Psoas muscle (tissue), 8 donors: ENCODE results near the gene GRIN3A. TPM values are rescaled to one million over a fixed set of nuclear protein-coding genes. Genes with fewer than 3 reads are reported as not detected.

Experiments used
- ATAC-seq, 4 donors: fragments of 200-7000 bp; cut with Tn5 transposase; one replicate each; pipeline ENCODE4 v1.9.1; 2020; ENCODE audit warnings: moderate library complexity in 3 of 4, mild to moderate bottlenecking in 2 of 4
- DNase-seq, 2 donors: peaks; one replicate each; pipeline ENCODE4 v3.0.0-alpha.2; 2020
- H3K27ac ChIP-seq: fragments of 200-600 bp; one replicate; pipeline ENCODE4 v1.8.0; 2022
- H3K27me3 ChIP-seq, 3 donors: fragments of 200-600 bp in 1 of 3; one replicate each; pipeline versions ENCODE4 v1.6.1 to v1.8.0; 2013 to 2022; ENCODE audit warnings: low read length in 2 of 3, mild to moderate bottlenecking in 2 of 3, moderate library complexity in 1 of 3; ENCODE audit not compliant: insufficient read depth in 3 of 3
- H3K36me3 ChIP-seq, 2 donors: fragments of 200-600 bp in 1 of 2; one replicate each; pipeline versions ENCODE4 v1.6.1 to v1.8.0; 2013 to 2022; ENCODE audit warnings: low read depth in 1 of 2, mild to moderate bottlenecking in 1 of 2, moderate library complexity in 1 of 2; ENCODE audit not compliant: insufficient read depth in 1 of 2
- H3K4me1 ChIP-seq: fragments of 200-600 bp; one replicate; pipeline ENCODE4 v1.8.0; 2022
- H3K4me3 ChIP-seq: fragments of 200-600 bp; one replicate; pipeline ENCODE4 v1.8.0; 2022; ENCODE audit warnings: mild to moderate bottlenecking
- H3K9me3 ChIP-seq: fragments of 200-600 bp; one replicate; pipeline ENCODE4 v1.8.0; 2022
- WGBS, 3 donors: extraction: QIAGEN DNeasy Blood & Tissue Kit; methylation state at CpG; one replicate each; pipeline versions ENCODE4 v1.1.6 to v1.1.7; 2013; 5-methylcytosine and 5-hydroxymethylcytosine counted together
- intact Hi-C, 2 donors: fragments of 100-400 bp; cut with DNase I; formaldehyde crosslinking; loops; one replicate each; pipeline versions ENCODE4 v1.11.0 to v1.14.2; 2022
- polyA plus RNA-seq, 3 donors: library from polyadenylated mRNA; stranded (reverse); fragments of 200-250 nt; gene quantifications; one replicate each; pipeline ENCODE4 v1.2.3, GENCODE V29; 2013
- total RNA-seq, 4 donors: library from RNA; stranded (reverse); fragmentation: NEBNext Ultra II Directional in 2 of 4; extraction: Animal tissue kit (Norgen Biotek cat#: 25700) in 2 of 4; gene quantifications; one replicate each; pipeline versions ENCODE4 v1.2.1 to v1.2.4, GENCODE V29; 2021 to 2023
- TF ChIP-seq, protein P1 (sequence below): fragments of 200-600 bp; IDR thresholded peaks from one replicate; pipeline ENCODE4 v1.8.0; 2022; ENCODE audit warnings: antibody characterized with exemption
- donor health status: healthy with polysubstance abuse.
- donor health status: DM: no; HTN: no; CAD: no; lungs with moderate emphysema.
- donor health status: Bipolar disorder and iron deficiency.
- donor health status: healthy.
- donor health status: DM: yes; HTN: yes; CAD: no.
- donor health status: DM: no; HTN: no; CAD: no.
- donor health status: DM: no; HTN: no; CAD: no.
- donor health status: DM: yes; HTN: yes; CAD: no.

GRIN3A gene
- total and polyA plus RNA-seq, 7 donors, result 0.01 to 0.04 TPM; not detected in 5

DNA sequence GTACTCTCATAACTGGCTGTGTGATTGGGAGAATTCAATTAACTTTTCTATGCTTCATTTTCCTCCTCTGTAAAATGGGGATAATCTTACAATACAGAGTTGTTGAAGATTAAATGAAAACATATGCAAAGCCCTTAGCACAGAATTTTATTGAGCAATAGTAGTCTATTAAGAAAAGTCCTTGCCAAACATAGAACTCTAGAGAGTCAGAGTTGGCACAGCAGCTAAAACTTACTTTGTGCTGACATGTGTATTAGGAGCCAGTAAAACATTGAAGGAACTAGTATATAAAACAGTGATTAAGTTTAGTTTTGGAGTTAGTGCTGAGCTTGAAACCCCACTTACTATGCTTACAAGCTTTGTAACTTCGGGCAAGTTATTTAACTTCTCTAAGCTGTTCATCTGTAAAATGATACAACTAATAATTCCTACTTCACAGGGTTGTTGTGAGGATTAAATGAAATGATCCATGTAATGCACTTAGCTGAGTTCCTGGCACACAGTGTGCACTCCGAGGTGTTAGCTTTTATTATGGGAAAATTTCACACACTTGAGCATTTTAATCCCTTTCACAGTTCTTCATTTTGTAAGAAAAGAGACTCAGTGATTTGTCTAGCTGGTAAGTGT lies 20.0 kb upstream of the GRIN3A start:
- TF ChIP-seq, protein P1, sequence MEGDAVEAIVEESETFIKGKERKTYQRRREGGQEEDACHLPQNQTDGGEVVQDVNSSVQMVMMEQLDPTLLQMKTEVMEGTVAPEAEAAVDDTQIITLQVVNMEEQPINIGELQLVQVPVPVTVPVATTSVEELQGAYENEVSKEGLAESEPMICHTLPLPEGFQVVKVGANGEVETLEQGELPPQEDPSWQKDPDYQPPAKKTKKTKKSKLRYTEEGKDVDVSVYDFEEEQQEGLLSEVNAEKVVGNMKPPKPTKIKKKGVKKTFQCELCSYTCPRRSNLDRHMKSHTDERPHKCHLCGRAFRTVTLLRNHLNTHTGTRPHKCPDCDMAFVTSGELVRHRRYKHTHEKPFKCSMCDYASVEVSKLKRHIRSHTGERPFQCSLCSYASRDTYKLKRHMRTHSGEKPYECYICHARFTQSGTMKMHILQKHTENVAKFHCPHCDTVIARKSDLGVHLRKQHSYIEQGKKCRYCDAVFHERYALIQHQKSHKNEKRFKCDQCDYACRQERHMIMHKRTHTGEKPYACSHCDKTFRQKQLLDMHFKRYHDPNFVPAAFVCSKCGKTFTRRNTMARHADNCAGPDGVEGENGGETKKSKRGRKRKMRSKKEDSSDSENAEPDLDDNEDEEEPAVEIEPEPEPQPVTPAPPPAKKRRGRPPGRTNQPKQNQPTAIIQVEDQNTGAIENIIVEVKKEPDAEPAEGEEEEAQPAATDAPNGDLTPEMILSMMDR, result no peak
- intact Hi-C loops, result no loop called here
- 5 to 15% (median 10%) methylated on average over 2 of the region's 2 CpGs for WGBS, 3 donors
- ATAC-seq (no peak), DNase-seq (no peak)
- no peaks in the 10 kb centered on the region for H3K36me3 ChIP-seq
- H3K4me1 ChIP-seq, result no peaks in the 10 kb centered on the region
- no peak overlapping the region for H3K4me3 ChIP-seq
- H3K27me3 ChIP-seq, result no peaks in the 10 kb centered on the region
- H3K27ac ChIP-seq, result no peak overlapping the region
- H3K9me3 ChIP-seq, result no peaks in the 10 kb centered on the region

DNA sequence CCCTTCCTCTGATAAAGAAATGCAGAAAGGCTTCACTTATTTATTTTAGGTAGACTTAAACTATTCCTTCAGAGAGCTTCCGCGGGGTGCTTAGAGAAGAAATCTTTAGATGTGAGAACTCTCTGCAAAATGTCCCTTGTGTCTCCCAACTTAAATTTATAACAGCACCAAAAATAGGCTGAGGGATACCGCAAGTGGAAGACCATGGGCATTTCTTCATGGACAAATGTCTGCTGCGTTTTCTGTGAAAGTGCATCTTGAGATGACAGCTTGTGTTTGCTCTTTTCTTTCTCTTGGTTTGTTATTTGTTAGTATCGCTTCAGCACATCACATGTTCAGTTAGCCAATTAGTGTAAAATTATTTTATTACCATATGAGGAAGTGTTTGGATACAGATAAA lies 15.3 kb upstream of the GRIN3A start:
- Histone ChIP-seq H3K9me3 (no peaks in the 10 kb centered on the region), H3K27me3 (no peaks in the 10 kb centered on the region), H3K4me3 (no peak overlapping the region), H3K36me3 (no peaks in the 10 kb centered on the region), H3K4me1 (no peaks in the 10 kb centered on the region), H3K27ac (no peak overlapping the region)
- DNase-seq, result no peak
- TF ChIP-seq, protein P1, result no peak
- 75 to 81% (median 80%) methylated on average over 5 of the region's 5 CpGs for WGBS, 3 donors
- ATAC-seq, result no peak
- intact Hi-C loops, result no loop called here

DNA sequence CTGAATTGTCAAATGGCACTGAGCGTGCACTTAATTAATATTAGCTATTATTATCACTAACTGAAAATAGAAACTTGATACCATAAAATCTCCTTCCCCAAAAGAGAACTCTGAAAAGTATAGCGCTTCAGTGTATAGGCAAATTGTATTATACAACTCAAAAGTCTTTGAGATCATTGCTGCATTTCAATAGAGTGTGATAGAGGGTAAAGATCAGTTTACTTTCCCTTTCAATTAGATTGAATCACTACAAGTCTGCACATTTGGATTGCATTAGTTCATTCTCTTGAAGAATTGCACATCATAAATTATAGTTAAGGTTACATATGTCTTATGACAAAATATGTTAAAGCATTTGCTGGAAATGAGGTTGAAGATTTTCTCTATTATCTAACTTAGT lies 13.4 kb upstream of the GRIN3A start:
- no peak overlapping the region for H3K4me3 ChIP-seq
- TF ChIP-seq, protein P1, result no peak
- ATAC-seq, result no peak
- no peaks in the 10 kb centered on the region for H3K36me3 ChIP-seq
- WGBS, 3 donors, result 94 to 96% (median 95%) methylated on average over 2 of the region's 2 CpGs
- no peaks in the 10 kb centered on the region for H3K4me1 ChIP-seq
- intact Hi-C loops, result no loop called here
- no peak for DNase-seq
- H3K27me3 ChIP-seq, result no peaks in the 10 kb centered on the region
- H3K9me3 ChIP-seq, result no peaks in the 10 kb centered on the region
- no peak overlapping the region for H3K27ac ChIP-seq

DNA sequence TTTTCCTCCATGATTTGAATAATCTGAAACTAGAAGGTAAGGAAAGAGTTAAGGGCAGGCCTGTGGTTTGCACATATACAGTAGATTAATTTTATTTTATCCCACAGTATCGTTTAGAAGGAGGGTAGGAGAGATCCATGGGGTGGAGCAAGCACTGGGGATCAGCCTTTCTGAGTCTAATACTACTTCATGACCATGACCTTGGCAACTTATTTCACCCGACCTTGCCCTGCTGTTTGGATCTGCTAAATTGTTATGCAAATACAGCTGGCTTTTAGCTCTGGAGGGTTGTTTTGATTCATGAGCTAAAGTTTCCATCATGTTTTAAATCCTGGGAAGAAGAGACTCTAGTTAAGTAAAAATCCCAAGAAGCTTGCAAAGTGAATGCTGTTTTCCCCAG lies 864 bp upstream of the GRIN3A start:
- H3K9me3 ChIP-seq, result no peaks in the 10 kb centered on the region
- DNase-seq, result no peak
- H3K4me1 ChIP-seq, result peaks cover 7% of the 10 kb centered on the region
- H3K36me3 ChIP-seq, result no peaks in the 10 kb centered on the region
- no peak overlapping the region for H3K4me3 ChIP-seq
- ATAC-seq, result no peak
- 5 to 7% (median 6%) methylated on average over 2 of the region's 2 CpGs for WGBS, 3 donors
- H3K27ac ChIP-seq, result no peak overlapping the region
- H3K27me3 ChIP-seq, result peaks cover 7 to 60% (median 11%) of the 10 kb centered on the region in 3 donors
- TF ChIP-seq, protein P1, result no peak
- intact Hi-C loops, result no loop called here
